Measurements from ENCODE around the gene ANKZF1. TPM values are rescaled to one million over a fixed set of nuclear protein-coding genes. Genes with fewer than 3 reads are reported as not detected.
A peak's percentile ranks its signal among the peaks of the same experiment; 100 is the strongest.

Gene ANKZF1
- total RNA-seq, 6 experiments from 2014 or later = 19.3 to 27.8 (median 24.5) TPM

- 75% methylated on average over 3 of the region's 3 CpGs for WGBS (ENCODE audit: insufficient coverage, low coverage, low lambda C conversion rate, missing lambda C conversion rate)
- H3K36me3 ChIP-seq = peaks cover 17 to 61% (median 32%) of the 10 kb centered on the region in 4 donors
- no peak overlapping the region for H3K27ac ChIP-seq
- DNase-seq (no peak), ATAC-seq (no peak)
- peaks cover 0 to 10% (median under 1%) of the 10 kb centered on the region in 4 donors for H3K4me1 ChIP-seq
- TF ChIP-seq POLR2A (IDR thresholded peaks at IDR 0.05) = no peak
- TF ChIP-seq, protein P1, sequence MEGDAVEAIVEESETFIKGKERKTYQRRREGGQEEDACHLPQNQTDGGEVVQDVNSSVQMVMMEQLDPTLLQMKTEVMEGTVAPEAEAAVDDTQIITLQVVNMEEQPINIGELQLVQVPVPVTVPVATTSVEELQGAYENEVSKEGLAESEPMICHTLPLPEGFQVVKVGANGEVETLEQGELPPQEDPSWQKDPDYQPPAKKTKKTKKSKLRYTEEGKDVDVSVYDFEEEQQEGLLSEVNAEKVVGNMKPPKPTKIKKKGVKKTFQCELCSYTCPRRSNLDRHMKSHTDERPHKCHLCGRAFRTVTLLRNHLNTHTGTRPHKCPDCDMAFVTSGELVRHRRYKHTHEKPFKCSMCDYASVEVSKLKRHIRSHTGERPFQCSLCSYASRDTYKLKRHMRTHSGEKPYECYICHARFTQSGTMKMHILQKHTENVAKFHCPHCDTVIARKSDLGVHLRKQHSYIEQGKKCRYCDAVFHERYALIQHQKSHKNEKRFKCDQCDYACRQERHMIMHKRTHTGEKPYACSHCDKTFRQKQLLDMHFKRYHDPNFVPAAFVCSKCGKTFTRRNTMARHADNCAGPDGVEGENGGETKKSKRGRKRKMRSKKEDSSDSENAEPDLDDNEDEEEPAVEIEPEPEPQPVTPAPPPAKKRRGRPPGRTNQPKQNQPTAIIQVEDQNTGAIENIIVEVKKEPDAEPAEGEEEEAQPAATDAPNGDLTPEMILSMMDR (IDR thresholded peaks at IDR 0.05) = no peak
- H3K9me3 ChIP-seq = no peaks in the 10 kb centered on the region
- no peaks in the 10 kb centered on the region for H3K27me3 ChIP-seq
- intact Hi-C loops (cut with DNase I) = loop anchor here in 1 of 2 donors (10.0 kb wide), 1 partner anchor 69 kb away; no protein-coding TSS in a partner anchor
- H3K4me3 ChIP-seq = no peak overlapping the region
Measured at GRCh38 chr2:219225350-219225749, 4.3 kb upstream of the ANKZF1 start.

- 5% methylated on average over 2 of the region's 7 CpGs for WGBS (ENCODE audit: insufficient coverage, low coverage, low lambda C conversion rate, missing lambda C conversion rate)
- peak overlapping the region; percentile 66 to 90 (median 77) for H3K4me3 ChIP-seq
- ATAC-seq (no peak), DNase-seq (peak in 1 of 3 donors; percentile 36)
- H3K4me1 ChIP-seq = peaks cover 0 to 14% (median 5%) of the 10 kb centered on the region in 4 donors
- H3K27ac ChIP-seq = peak overlapping the region; percentile 90 to 98 (median 90)
- no peaks in the 10 kb centered on the region for H3K9me3 ChIP-seq
- no peaks in the 10 kb centered on the region for H3K27me3 ChIP-seq
- peaks cover 8 to 49% (median 27%) of the 10 kb centered on the region in 4 donors for H3K36me3 ChIP-seq
- intact Hi-C loops (cut with DNase I) = loop anchor here in 1 of 2 donors (10.0 kb wide), 1 partner anchor 67 kb away; no protein-coding TSS in a partner anchor
- no peak for TF ChIP-seq POLR2A (IDR thresholded peaks at IDR 0.05)
Measured at GRCh38 chr2:219228041-219228910, 1.3 kb upstream of the ANKZF1 start.

DNA sequence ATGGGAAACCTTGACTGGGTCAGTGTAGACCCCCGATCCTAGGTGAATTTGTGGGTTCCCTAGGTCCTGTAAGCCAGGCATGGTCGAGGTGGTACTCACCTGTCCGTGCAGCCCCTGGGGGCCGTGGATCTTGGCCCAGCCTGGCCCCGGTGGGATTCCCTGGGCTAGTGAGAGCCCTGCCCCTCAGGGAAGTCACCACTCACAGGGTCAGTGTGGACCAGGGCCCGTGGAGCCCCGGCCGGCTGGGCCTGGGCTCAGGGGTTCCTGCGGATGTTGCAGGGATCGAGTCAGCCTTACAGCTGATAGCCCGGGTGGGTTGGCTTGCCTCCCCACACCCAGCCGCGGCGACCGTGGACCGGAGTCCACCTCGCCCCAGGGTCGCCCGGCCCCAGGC lies 698 bp upstream of the ANKZF1 start:
- Histone ChIP-seq H3K4me3 (peak overlapping the region; percentile 66 to 90 (median 77)), H3K27ac (peak overlapping the region; percentile 90 to 98 (median 90)), H3K4me1 (peaks cover 0 to 14% (median 5%) of the 10 kb centered on the region in 4 donors), H3K27me3 (no peaks in the 10 kb centered on the region), H3K36me3 (peaks cover 9 to 49% (median 25%) of the 10 kb centered on the region in 4 donors), H3K9me3 (no peaks in the 10 kb centered on the region)
- DNase-seq = peak in 1 of 3 donors; percentile 82
- peak in 1 of 4 donors; percentile 12 for ATAC-seq
- intact Hi-C loops (cut with DNase I) = loop anchor here in 1 of 2 donors (10.0 kb wide), 1 partner anchor 66 kb away; no protein-coding TSS in a partner anchor
- WGBS (ENCODE audit: insufficient coverage, low coverage, low lambda C conversion rate, missing lambda C conversion rate) = 2% methylated on average over 7 of the region's 19 CpGs
- TF ChIP-seq, protein P1 (IDR thresholded peaks at IDR 0.05) = no peak
- no peak for TF ChIP-seq POLR2A (IDR thresholded peaks at IDR 0.05)

- TF ChIP-seq POLR2A (IDR thresholded peaks at IDR 0.05) = no peak
- TF ChIP-seq, protein P1 (IDR thresholded peaks at IDR 0.05) = no peak
- ATAC-seq (peak; percentile 25 to 53 (median 40)), DNase-seq (peak in 2 of 3 donors; percentile 72 to 75)
- H3K4me1 ChIP-seq = peaks cover 0 to 14% (median 5%) of the 10 kb centered on the region in 4 donors
- H3K4me3 ChIP-seq = peak overlapping the region; percentile 66 to 90 (median 77)
- no peaks in the 10 kb centered on the region for H3K9me3 ChIP-seq
- H3K27me3 ChIP-seq = no peaks in the 10 kb centered on the region
- peak overlapping the region; percentile 89 to 98 (median 90) for H3K27ac ChIP-seq
- intact Hi-C loops (cut with DNase I) = no loop called here
- peaks cover 5 to 49% (median 22%) of the 10 kb centered on the region in 4 donors for H3K36me3 ChIP-seq
- 0% methylated on average over 8 of the region's 24 CpGs for WGBS (ENCODE audit: insufficient coverage, low coverage, low lambda C conversion rate, missing lambda C conversion rate)
Measured at GRCh38 chr2:219230059-219230540, 494 bp downstream of the ANKZF1 start.

Measured in right lobe of liver (tissue), 6 donors.